Measurements from ENCODE around the gene SMAD3.

DNA sequence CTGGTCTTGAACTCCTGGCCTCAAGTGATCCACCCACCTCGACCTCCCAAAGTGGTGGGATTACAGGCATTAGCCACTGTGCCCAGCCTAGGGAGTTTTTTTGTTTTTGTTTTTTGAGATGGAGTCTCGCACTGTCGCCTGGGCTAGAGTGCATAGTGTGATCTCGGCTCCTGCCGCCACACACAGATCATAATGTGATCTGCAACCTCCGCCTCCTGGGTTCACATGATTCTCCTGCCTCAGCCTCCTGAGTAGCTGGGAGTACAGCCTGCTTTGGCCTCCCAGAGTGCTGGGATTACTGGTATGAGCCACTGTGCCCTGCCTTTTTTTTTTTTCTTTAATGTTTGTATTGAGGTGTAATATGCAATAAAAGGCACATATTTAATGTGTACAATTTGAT is 78.2 kb downstream of the SMAD3 start:
- TF ChIP-seq, protein P1, sequence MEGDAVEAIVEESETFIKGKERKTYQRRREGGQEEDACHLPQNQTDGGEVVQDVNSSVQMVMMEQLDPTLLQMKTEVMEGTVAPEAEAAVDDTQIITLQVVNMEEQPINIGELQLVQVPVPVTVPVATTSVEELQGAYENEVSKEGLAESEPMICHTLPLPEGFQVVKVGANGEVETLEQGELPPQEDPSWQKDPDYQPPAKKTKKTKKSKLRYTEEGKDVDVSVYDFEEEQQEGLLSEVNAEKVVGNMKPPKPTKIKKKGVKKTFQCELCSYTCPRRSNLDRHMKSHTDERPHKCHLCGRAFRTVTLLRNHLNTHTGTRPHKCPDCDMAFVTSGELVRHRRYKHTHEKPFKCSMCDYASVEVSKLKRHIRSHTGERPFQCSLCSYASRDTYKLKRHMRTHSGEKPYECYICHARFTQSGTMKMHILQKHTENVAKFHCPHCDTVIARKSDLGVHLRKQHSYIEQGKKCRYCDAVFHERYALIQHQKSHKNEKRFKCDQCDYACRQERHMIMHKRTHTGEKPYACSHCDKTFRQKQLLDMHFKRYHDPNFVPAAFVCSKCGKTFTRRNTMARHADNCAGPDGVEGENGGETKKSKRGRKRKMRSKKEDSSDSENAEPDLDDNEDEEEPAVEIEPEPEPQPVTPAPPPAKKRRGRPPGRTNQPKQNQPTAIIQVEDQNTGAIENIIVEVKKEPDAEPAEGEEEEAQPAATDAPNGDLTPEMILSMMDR (IDR thresholded peaks at IDR 0.05), result no peak
- TF ChIP-seq EZH2 (IDR thresholded peaks at IDR 0.05; ENCODE audit: borderline replicate concordance, insufficient read depth, low read depth, low read length, poor library complexity, severe bottlenecking), result no peak
